LNCAP (cell line): ENCODE data around the gene RNF13.

Experiments used
- CTCF ChIP-seq: fragments of 450-650 bp; IDR thresholded peaks from 2 replicates; pipeline ENCODE4 v1.5.1; 2017; ENCODE audit warnings: mild to moderate bottlenecking

Gene RNF13

GRCh38 chr3:149815321-149815720, 2.3 kb downstream of the RNF13 start:
- TF ChIP-seq CTCF, result no peak

- no peak for TF ChIP-seq CTCF
Measured at GRCh38 chr3:149815728-149816127, 2.7 kb downstream of the RNF13 start.

- no peak for TF ChIP-seq CTCF
Measured at GRCh38 chr3:149816311-149816710, 3.3 kb downstream of the RNF13 start.

GRCh38 chr3:149816986-149817385, 4.0 kb downstream of the RNF13 start:
- no peak for TF ChIP-seq CTCF

- no peak for TF ChIP-seq CTCF
Measured at GRCh38 chr3:149819432-149819831, 6.4 kb downstream of the RNF13 start.

- TF ChIP-seq CTCF, result no peak
Measured at GRCh38 chr3:149820183-149820582, 7.2 kb downstream of the RNF13 start.

GRCh38 chr3:149826636-149827035, 13.6 kb downstream of the RNF13 start:
- no peak for TF ChIP-seq CTCF

- no peak for TF ChIP-seq CTCF
Measured at GRCh38 chr3:149828390-149828789, 15.4 kb downstream of the RNF13 start.
